Panc1 (cell line): ENCODE results near the gene KCNK5. TPM values are rescaled to one million over a fixed set of nuclear protein-coding genes. Genes with fewer than 3 reads are reported as not detected.

Experiments
- ATAC-seq: fragments of 200-7000 bp; cut with Tn5 transposase; 2 replicates; pipeline ENCODE4 v1.9.1; 2020; ENCODE audit warnings: mild to moderate bottlenecking, moderate library complexity
- BruUV-seq: library from RNA; stranded (reverse); fragments of 400-500 nt; replicated peaks from 2 replicates; lab custom pipeline; 2021; lab: Mats Ljungman, UMichigan
- CTCF ChIA-PET: fragments of 300-600 bp; sonication (Branson Sonifier 250); formaldehyde crosslinking; loops from one replicate; lab custom pipeline; 2022; ENCODE audit warnings: antibody characterized with exemption; lab: Charles Lee
- POLR2A ChIA-PET: fragments of 300-600 bp; sonication (Branson Sonifier 250); formaldehyde crosslinking; loops from one replicate; lab custom pipeline; 2022; ENCODE audit warnings: antibody characterized with exemption; lab: Charles Lee
- DNase-seq: peaks from one replicate; pipeline ENCODE4 v3.0.0-alpha.2; 2010; ENCODE audit warnings: low read depth, low spot score
- H3K27ac ChIP-seq: 2 replicates; pipeline ENCODE4 v1.5.1; 2011; ENCODE audit warnings: mild to moderate bottlenecking, low read length, inconsistent platforms
- H3K27me3 ChIP-seq: fragments of 200-500 bp; sonication (Bioruptor generic); 2 replicates; pipeline ENCODE4 v1.6.0; 2014; ENCODE audit warnings: low read length, inconsistent platforms; ENCODE audit not compliant: control insufficient read depth, insufficient read depth
- H3K36me3 ChIP-seq: fragments of 200-500 bp; sonication (Bioruptor generic); 2 replicates; pipeline ENCODE4 v1.5.1; 2014; ENCODE audit warnings: inconsistent platforms, mild to moderate bottlenecking, low read length, moderate library complexity; ENCODE audit not compliant: control insufficient read depth, insufficient read depth
- H3K4me1 ChIP-seq: 2 replicates; pipeline ENCODE4 v1.5.1; 2011; ENCODE audit warnings: inconsistent platforms, mild to moderate bottlenecking, low read length, moderate library complexity; ENCODE audit not compliant: control insufficient read depth, insufficient read depth
- H3K4me3 ChIP-seq, 2 experiments: 2 replicates each; pipeline ENCODE4 v1.5.1; 2011 to 2012; ENCODE audit warnings: low read depth in 2 of 2, low read length in 2 of 2, mild to moderate bottlenecking in 2 of 2, inconsistent platforms in 1 of 2, moderate library complexity in 1 of 2
- H3K9me3 ChIP-seq: fragments of 200-500 bp; sonication (Bioruptor generic); 2 replicates; pipeline ENCODE4 v1.5.1; 2014; ENCODE audit warnings: low read depth, mild to moderate bottlenecking, inconsistent platforms, low read length, moderate library complexity; ENCODE audit not compliant: control insufficient read depth, insufficient read depth
- CTCF ChIP-seq: fragments of 450-650 bp; IDR thresholded peaks from 2 replicates; pipeline ENCODE4 v1.5.1; 2017; ENCODE audit warnings: mild to moderate bottlenecking
- POLR2AphosphoS5 ChIP-seq: IDR thresholded peaks from 2 replicates; pipeline ENCODE4 v1.6.1; 2012; ENCODE audit warnings: mild to moderate bottlenecking, low read depth, low read length, moderate library complexity
- REST ChIP-seq, 2 experiments: IDR thresholded peaks; 2 replicates each; pipeline ENCODE4 v1.6.1; 2011 to 2012; ENCODE audit warnings: low read depth in 2 of 2, control low read depth in 1 of 2, low read length in 1 of 2, mild to moderate bottlenecking in 1 of 2, moderate library complexity in 1 of 2; ENCODE audit not compliant: insufficient read depth in 1 of 2
- SIN3A ChIP-seq: IDR thresholded peaks from 2 replicates; pipeline ENCODE4 v1.6.1; 2012; ENCODE audit warnings: low read depth, mild to moderate bottlenecking, low read length, moderate library complexity, borderline replicate concordance; ENCODE audit not compliant: insufficient read depth
- TCF7L2 ChIP-seq: IDR thresholded peaks from 2 replicates; pipeline ENCODE4 v1.6.1; 2011; ENCODE audit warnings: mild to moderate bottlenecking, low read depth, low read length, inconsistent platforms
- in situ Hi-C: cut with HindIII; loops from 2 replicates; pipeline ENCODE4 v1.10.0; 2016; ENCODE audit warnings: low sequenced_read_pairs, low pct_unique_long_range_greater_than_20kb
- intact Hi-C: fragments of 100-400 bp; cut with micrococcal nuclease; formaldehyde crosslinking; loops from one replicate; pipeline ENCODE4 v1.10.0; 2022; ENCODE audit not compliant: unreplicated experiment
- total RNA-seq: library from RNA; stranded (reverse); gene quantifications from one replicate; pipeline ENCODE4 v1.2.1, GENCODE V29; 2021; ENCODE audit not compliant: unreplicated experiment

Gene KCNK5
- total RNA-seq, 1 experiment from 2014 or later: 0.77 TPM

GRCh38 chr6:39198528-39198927 is 30.7 kb downstream of the KCNK5 start:
- no peaks in the 10 kb centered on the region for H3K4me1 ChIP-seq

GRCh38 chr6:39197922-39198500 is 31.3 kb downstream of the KCNK5 start:
- Histone ChIP-seq H3K27ac (no peak overlapping the region), H3K9me3 (no peaks in the 10 kb centered on the region), H3K36me3 (no peaks in the 10 kb centered on the region), H3K4me1 (no peaks in the 10 kb centered on the region), H3K27me3 (no peaks in the 10 kb centered on the region; the same call in 1 of the 2 replicates), H3K4me3 (no peak overlapping the region)
- POLR2A ChIA-PET: no interaction called here
- in situ Hi-C loops (no loop called here), intact Hi-C loops (no loop called here)
- BruUV-seq: no TSS peak
- TF ChIP-seq CTCF: no peak
- no peak for TF ChIP-seq POLR2AphosphoS5
- no peak for TF ChIP-seq REST (IDR thresholded peaks at IDR 0.05; ENCODE audit: insufficient read depth in 1 of 2, low read depth in 2 of 2, low read length in 1 of 2)
- no peak for TF ChIP-seq TCF7L2
- no peak for TF ChIP-seq SIN3A
- DNase-seq (no peak), ATAC-seq (no peak)
- CTCF ChIA-PET: no interaction called here

More at GRCh38 chr6:39198528-39198927, 30.7 kb downstream of the KCNK5 start:
- in situ Hi-C loops: no loop called here
- H3K27me3 ChIP-seq: no peaks in the 10 kb centered on the region; the same call in 1 of the 2 replicates
- H3K4me3 ChIP-seq: no peak overlapping the region
- BruUV-seq: no TSS peak
- no peaks in the 10 kb centered on the region for H3K9me3 ChIP-seq
- intact Hi-C loops: no loop called here
- ChIA-PET CTCF (no interaction called here), POLR2A (no interaction called here)
- ATAC-seq (no peak), DNase-seq (no peak)
- H3K27ac ChIP-seq: no peak overlapping the region
- TF ChIP-seq REST (IDR thresholded peaks at IDR 0.05; ENCODE audit: insufficient read depth in 1 of 2, low read depth in 2 of 2, low read length in 1 of 2): no peak
- no peak for TF ChIP-seq SIN3A
- no peak for TF ChIP-seq CTCF
- no peak for TF ChIP-seq POLR2AphosphoS5
- TF ChIP-seq TCF7L2: no peak
- H3K36me3 ChIP-seq: no peaks in the 10 kb centered on the region
